ENCODE results near the gene METTL18. TPM values are rescaled to one million over a fixed set of nuclear protein-coding genes. Genes with fewer than 3 reads are reported as not detected.

METTL18 gene
- total and polyA plus RNA-seq, 2 of the 13 experiments (the other 11 are each of a cell fraction or from before 2014, with no cell fraction given): 2.7 to 6.7 TPM

- TF ChIP-seq CEBPZ (IDR thresholded peaks at IDR 0.05; ENCODE audit: low read length): no peak
- no peak for TF ChIP-seq ZNF34 (CRISPR knock-in tag; IDR thresholded peaks at IDR 0.05; ENCODE audit: borderline replicate concordance)
- TF ChIP-seq ATF1 (CRISPR knock-in tag; IDR thresholded peaks at IDR 0.05): no peak
- TF ChIP-seq NR2C2 (CRISPR knock-in tag; IDR thresholded peaks at IDR 0.05; ENCODE audit: borderline replicate concordance): peak; percentile 75
- TF ChIP-seq TFAP4 (IDR thresholded peaks at IDR 0.05; ENCODE audit: borderline replicate concordance, low read depth): peak; percentile 64; the same call in 1 of the 2 replicates
- TF ChIP-seq ZNF879 (CRISPR knock-in tag; IDR thresholded peaks at IDR 0.05): no peak
- peak; percentile 68; the same call in 1 of the 2 replicates for TF ChIP-seq ZNF331 (CRISPR knock-in tag; IDR thresholded peaks at IDR 0.05)
- no peak for TF ChIP-seq ZNF782 (CRISPR knock-in tag; IDR thresholded peaks at IDR 0.05; ENCODE audit: borderline replicate concordance)
- TF ChIP-seq SMAD3 (CRISPR knock-in tag; IDR thresholded peaks at IDR 0.05): no peak
- no peak for TF ChIP-seq SNAI1 (CRISPR knock-in tag; IDR thresholded peaks at IDR 0.05; ENCODE audit: borderline replicate concordance)
- TF ChIP-seq FOXP1 (IDR thresholded peaks at IDR 0.05): no peak
- TF ChIP-seq FOXP1 (CRISPR knock-in tag; IDR thresholded peaks at IDR 0.05): peak; percentile 59; the same call in 1 of the 2 replicates
- peak; percentile 39; the same call in 1 of the 2 replicates for TF ChIP-seq SAP130 (CRISPR knock-in tag; IDR thresholded peaks at IDR 0.05; ENCODE audit: low read depth)
- no peak for TF ChIP-seq MATR3 (CRISPR knock-in tag; IDR thresholded peaks at IDR 0.05)
- TF ChIP-seq TBX2 (CRISPR knock-in tag; IDR thresholded peaks at IDR 0.05; ENCODE audit: borderline replicate concordance): peak; percentile 47
- no peak for TF ChIP-seq E2F5 (CRISPR knock-in tag; conservative IDR thresholded peaks at IDR 0.05)
- TF ChIP-seq ZNF160 (CRISPR knock-in tag; IDR thresholded peaks at IDR 0.05): no peak
- TF ChIP-seq IKZF5 (CRISPR knock-in tag; IDR thresholded peaks at IDR 0.05): 0 out of 2 replicates have a peak, but pooled peaks have one; percentile 23
- TF ChIP-seq HMG20A (CRISPR knock-in tag; IDR thresholded peaks at IDR 0.05; ENCODE audit: borderline replicate concordance): 0 out of 2 replicates have a peak, but pooled peaks have one; percentile 10
- TF ChIP-seq DPF2 (CRISPR knock-in tag; IDR thresholded peaks at IDR 0.05; ENCODE audit: borderline replicate concordance, low read depth): no peak
- peak; percentile 64 for TF ChIP-seq NFYB (CRISPR knock-in tag; IDR thresholded peaks at IDR 0.05)
- no peak for TF ChIP-seq FOXO4 (CRISPR knock-in tag; conservative IDR thresholded peaks at IDR 0.05)
Measured at GRCh38 chr1:169765580-169766331, 29.0 kb downstream of the METTL18 start (continued).
